HG03280 (cell line): Measurements from ENCODE around the gene BTBD9.
"Not testable (repeated sequence)": the region's sequence is repeated elsewhere in the genome, so short reads cannot be mapped to it uniquely, and the experiment has no call there.

ENCODE experiments used
- ATAC-seq: cut with Tn5 transposase; IDR thresholded peaks from one replicate; pipeline ENCODE4 v1.9.1; 2021; ENCODE audit warnings: mild to moderate bottlenecking, moderate library complexity; ENCODE audit not compliant: unreplicated experiment

BTBD9 gene

DNA sequence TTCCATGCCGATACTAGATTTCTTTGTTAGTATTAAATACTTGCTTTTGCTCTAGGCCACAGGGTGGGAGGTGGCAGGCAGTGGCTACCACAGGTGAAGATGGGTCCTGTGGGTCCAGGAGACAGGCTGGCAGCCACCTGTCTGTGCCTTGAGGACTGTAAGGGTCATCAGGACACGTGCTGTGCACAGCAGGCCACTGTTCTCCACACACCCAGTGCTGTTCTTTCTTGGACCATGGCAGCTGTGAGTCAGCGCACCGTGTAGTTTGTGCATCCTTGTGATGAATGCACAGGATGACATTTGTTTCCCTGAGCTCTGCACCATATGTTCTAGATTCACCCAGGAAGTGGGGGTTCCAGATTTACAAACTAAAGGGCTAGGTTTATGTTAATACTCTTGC is 503.2 kb downstream of the BTBD9 start:
- ATAC-seq, result no peak

DNA sequence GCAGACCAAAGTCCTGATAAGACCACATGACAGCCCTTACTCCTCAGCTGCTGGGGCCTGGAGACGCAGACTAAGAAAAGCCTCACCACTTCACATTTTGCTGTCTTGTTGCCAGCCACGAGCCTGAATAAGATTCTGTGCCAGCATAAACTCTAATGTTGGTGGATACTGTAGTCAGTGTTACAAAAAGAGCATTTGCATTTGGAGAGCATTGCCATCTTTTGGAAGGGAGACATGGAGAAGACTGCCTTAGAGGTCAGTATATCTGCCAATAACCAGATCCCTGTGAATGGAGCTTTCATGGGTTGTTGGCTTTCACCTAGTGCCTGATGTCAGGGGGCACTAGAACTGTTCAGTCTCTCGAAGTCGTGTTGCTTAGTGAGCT is 505.0 kb downstream of the BTBD9 start:
- no peak for ATAC-seq

DNA sequence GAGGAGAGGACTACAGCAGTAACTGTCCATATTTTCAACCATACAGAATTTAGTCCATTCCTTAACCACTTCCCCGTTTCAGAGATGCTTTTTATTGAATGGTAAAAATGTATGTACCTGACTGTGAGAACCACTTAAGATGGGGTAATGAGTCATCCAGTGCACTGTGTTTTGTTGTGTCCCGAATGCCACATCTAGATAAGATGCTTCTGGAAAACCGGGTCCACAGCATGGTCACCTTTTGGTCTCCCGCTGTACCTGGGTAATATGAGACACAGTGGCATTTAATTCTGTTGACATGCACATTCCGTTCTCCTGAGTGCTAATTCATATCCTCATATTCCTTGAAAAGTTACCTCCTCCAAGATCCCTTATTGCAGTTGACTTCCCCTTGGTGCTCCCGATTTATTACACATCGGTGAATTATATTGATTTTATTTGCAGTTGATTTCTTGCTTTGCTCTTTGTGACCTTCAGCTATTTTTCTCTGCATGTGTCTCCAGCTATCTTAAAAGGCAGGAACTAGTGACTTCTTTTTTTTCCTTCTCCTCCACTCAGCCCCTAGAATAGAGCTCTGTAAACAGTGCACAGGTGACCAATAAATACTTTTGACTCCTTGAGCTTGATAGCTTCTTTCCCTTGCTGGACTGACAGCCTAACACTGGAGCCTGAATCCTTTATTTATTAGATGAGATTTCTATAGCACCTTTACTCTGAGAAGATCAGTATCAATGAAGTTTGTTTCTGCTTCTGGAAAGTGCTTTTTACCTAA is 505.6 kb downstream of the BTBD9 start:
- ATAC-seq, result no peak

- ATAC-seq, result no peak
Measured at GRCh38 chr6:38131527-38131965, 508.2 kb downstream of the BTBD9 start.

GRCh38 chr6:38127284-38127683 is 512.4 kb downstream of the BTBD9 start:
- ATAC-seq, result no peak

DNA sequence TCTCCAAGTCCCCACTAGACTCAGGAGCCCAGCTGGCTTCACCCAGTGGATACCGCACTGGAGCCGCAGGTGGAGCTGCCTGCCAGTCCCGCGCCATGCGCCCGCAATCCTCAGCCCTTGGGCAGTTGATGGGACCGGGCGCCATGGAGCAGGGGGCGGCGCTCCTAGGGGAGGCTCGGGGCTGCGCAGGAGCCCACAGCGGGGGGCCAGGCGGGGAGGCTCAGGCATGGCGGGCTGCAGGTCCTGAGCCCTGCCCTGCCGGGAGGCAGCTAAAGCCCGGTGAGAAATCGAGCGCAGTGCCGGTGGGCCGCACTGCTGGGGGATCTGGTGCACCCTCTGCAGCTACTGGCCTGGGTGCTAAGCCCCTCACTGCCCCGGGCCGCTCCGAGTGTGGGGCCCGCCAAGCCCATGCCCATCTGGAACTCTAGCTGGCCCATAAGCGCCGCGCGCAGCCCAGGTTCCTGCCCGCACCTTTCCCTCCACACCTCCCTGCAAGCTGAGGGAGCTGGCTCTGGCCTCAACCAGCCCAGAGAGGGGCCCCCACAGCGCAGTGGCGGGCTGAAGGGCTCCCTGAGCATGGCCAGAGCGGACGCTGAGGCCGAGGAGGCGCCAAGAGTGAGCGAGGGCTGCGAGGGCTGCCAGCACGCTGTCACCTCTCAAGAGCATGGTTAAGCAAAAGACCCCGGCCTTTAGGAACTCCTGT is 515.4 kb downstream of the BTBD9 start:
- ATAC-seq, result not testable (repeated sequence)

DNA sequence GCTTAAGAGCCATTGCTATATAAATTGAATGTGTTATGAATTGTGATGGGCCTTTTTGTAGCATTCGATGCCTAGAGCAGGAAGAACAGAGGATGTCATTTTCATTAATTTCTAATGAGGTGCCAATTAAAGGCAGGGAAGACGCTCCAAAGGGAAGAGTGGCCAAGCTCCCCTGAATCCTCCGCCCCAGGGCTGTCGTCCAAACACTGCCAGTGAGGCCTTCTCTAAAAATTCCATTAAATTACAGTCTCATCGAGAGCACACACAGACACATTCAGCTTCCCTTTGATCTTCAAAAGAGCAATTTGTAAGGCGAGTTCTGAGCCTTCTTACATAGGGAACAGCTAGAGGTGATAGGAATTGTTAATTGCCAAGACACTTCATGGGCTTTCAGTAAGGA is 520.2 kb downstream of the BTBD9 start:
- ATAC-seq, result no peak

DNA sequence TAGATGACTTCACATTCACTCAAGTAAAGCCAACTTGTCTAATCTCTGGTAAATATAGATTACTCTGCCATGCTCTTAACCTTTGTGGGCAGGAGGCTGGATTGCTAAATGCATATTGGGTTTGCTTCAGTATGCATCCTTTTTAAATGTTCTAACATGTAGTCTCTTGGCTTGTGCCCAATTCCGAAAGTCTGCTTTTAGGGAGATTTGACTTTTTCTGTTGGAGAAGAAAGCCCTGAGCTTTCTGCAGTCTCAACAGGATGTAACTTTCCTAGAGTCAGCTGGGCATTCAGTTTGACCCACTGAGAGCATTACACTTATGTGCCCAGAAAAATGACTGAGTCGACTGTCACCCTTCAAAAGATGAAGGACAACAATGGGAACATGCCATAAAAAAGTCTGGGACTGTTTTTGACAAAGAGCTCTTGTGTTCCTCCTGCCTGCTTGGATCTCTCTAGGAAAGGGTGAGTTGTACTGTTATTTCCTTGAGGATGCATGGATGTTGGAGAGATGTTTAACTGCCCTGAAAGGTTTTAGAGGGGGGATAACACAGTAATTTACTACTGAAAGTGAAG is 520.9 kb downstream of the BTBD9 start:
- ATAC-seq, result no peak
